Keratinocyte (primary cell): ENCODE results near the gene EPHA10. TPM values are rescaled to one million over a fixed set of nuclear protein-coding genes. Genes with fewer than 3 reads are reported as not detected.

Experiments used
- DNase-seq: peaks from one replicate; pipeline ENCODE4 v3.0.0-alpha.2; 2011; ENCODE audit warnings: low read depth, missing footprints, low spot score
- FAIRE-seq: peaks from 2 replicates; lab custom pipeline; 2011; peaks lifted over from hg19 to GRCh38; lab: Jason Lieb, UNC
- H2AFZ ChIP-seq: 2 replicates; pipeline ENCODE4 v1.6.0; 2012; ENCODE audit warnings: low read length, control low read depth, inconsistent platforms; ENCODE audit not compliant: control insufficient read depth
- H3K27ac ChIP-seq: 2 replicates; pipeline ENCODE4 v1.5.1; 2011; ENCODE audit warnings: low read length; ENCODE audit not compliant: control insufficient read depth, insufficient read depth
- H3K27me3 ChIP-seq: 3 replicates; pipeline ENCODE4 v1.6.0; 2011; ENCODE audit warnings: low read length; ENCODE audit not compliant: control insufficient read depth, insufficient read depth; ENCODE audit errors: extremely low read depth
- H3K36me3 ChIP-seq, 2 experiments: 2 replicates in 1 of 2; 3 replicates in 1 of 2; pipeline ENCODE4 v1.5.1; 2011; ENCODE audit warnings: low read length in 2 of 2, mild to moderate bottlenecking in 1 of 2; ENCODE audit not compliant: control insufficient read depth in 2 of 2, insufficient read depth in 2 of 2; ENCODE audit errors: extremely low read depth in 1 of 2
- H3K4me1 ChIP-seq: 3 replicates; pipeline ENCODE4 v1.5.1; 2011; ENCODE audit warnings: low read length; ENCODE audit not compliant: control insufficient read depth, insufficient read depth; ENCODE audit errors: extremely low read depth
- H3K4me2 ChIP-seq: 3 replicates; pipeline ENCODE4 v1.6.0; 2011; ENCODE audit warnings: low read depth, low read length; ENCODE audit not compliant: control insufficient read depth, insufficient read depth; ENCODE audit errors: extremely low read depth
- H3K4me3 ChIP-seq, 3 experiments: fragments of 200-600 bp in 1 of 3; sonication (generic) in 1 of 3; 2 replicates in 2 of 3; 3 replicates in 1 of 3; pipeline ENCODE4 v1.5.1; 2011 to 2016; ENCODE audit warnings: low read length in 3 of 3, mild to moderate bottlenecking in 3 of 3, control low read depth in 2 of 3, inconsistent platforms in 1 of 3, low read depth in 1 of 3, mixed read lengths in 1 of 3, mixed run types in 1 of 3, moderate library complexity in 1 of 3; ENCODE audit not compliant: control insufficient read depth in 2 of 3, insufficient read depth in 2 of 3; ENCODE audit errors: extremely low read depth in 1 of 3
- H3K79me2 ChIP-seq: 2 replicates; pipeline ENCODE4 v1.6.0; 2012; ENCODE audit warnings: low read length; ENCODE audit not compliant: control insufficient read depth, insufficient read depth
- H3K9ac ChIP-seq: 3 replicates; pipeline ENCODE4 v1.6.0; 2011; ENCODE audit warnings: low read length; ENCODE audit not compliant: control insufficient read depth, insufficient read depth; ENCODE audit errors: extremely low read depth
- H3K9me1 ChIP-seq: 3 replicates; pipeline ENCODE4 v1.6.0; 2011; ENCODE audit warnings: low read length; ENCODE audit not compliant: control insufficient read depth, insufficient read depth; ENCODE audit errors: extremely low read depth
- H3K9me3 ChIP-seq: 2 replicates; pipeline ENCODE4 v1.5.1; 2012; ENCODE audit warnings: low read depth, low read length; ENCODE audit not compliant: control insufficient read depth
- H4K20me1 ChIP-seq: 3 replicates; pipeline ENCODE4 v1.6.0; 2011; ENCODE audit warnings: low read length; ENCODE audit not compliant: control insufficient read depth, insufficient read depth; ENCODE audit errors: extremely low read depth
- CTCF ChIP-seq, 3 experiments: IDR thresholded peaks in 1 of 3; conservative IDR thresholded peaks in 1 of 3; optimal IDR thresholded peaks in 1 of 3; 2 replicates in 2 of 3; 3 replicates in 1 of 3; pipeline versions ENCODE3 to v1.5.1; 2011; ENCODE audit warnings: low read length in 3 of 3, mild to moderate bottlenecking in 3 of 3, moderate library complexity in 2 of 3, control low read depth in 1 of 3, inconsistent platforms in 1 of 3; ENCODE audit not compliant: insufficient read depth in 2 of 3; ENCODE audit errors: extremely low read depth in 1 of 3
- EZH2 ChIP-seq: IDR thresholded peaks from one replicate; pipeline ENCODE4 v1.6.1; 2012; ENCODE audit warnings: inconsistent platforms, mild to moderate bottlenecking, low read length, moderate library complexity
- dilution Hi-C: fragments of 300-500 bp; cut with MboI; formaldehyde crosslinking; loops from one replicate; pipeline ENCODE4 v1.7.0; 2020; ENCODE audit warnings: low sequenced_read_pairs; ENCODE audit not compliant: extremely low pct_ligation_motif_present
- polyA plus RNA-seq, 5 experiments: library from polyadenylated mRNA; depleted of rRNA in 3 of 5; stranded (reverse) in 3 of 5; stranded (forward) in 1 of 5; unstranded in 1 of 5; fragments of >200 nt; gene quantifications; 1 replicate in 1 of 5; 2 replicates in 3 of 5; 3 replicates in 1 of 5; pipeline versions ENCODE4 v1.2.1 to v1.2.3, GENCODE V29; 2011 to 2012; ENCODE audit warnings: missing spikeins in 2 of 5, low read depth in 1 of 5, low replicate concordance in 1 of 5

EPHA10 gene
- polyA plus RNA-seq, 1 donor (not counting 4 experiments of a cell fraction or from before 2014, with no cell fraction given) = not detected

GRCh38 chr1:37703061-37703460 is 61.9 kb downstream of the EPHA10 start:
- dilution Hi-C loops = no loop called here
- peaks cover 3% of the 10 kb centered on the region for H3K79me2 ChIP-seq

GRCh38 chr1:37701051-37701450 is 63.9 kb downstream of the EPHA10 start:
- H3K4me2 ChIP-seq = no peak overlapping the region
- H2AFZ ChIP-seq = no peak overlapping the region
- FAIRE-seq (no peak), DNase-seq (no peak)
- no peak overlapping the region for H3K4me3 ChIP-seq
- TF ChIP-seq EZH2 = no peak
- TF ChIP-seq CTCF (optimal IDR thresholded peaks at IDR 0.05 in 1 of 3, IDR thresholded peaks at IDR 0.05 in 1 of 3, conservative IDR thresholded peaks at IDR 0.05 in 1 of 3; ENCODE audit: extremely low read depth in 1 of 3, insufficient read depth in 2 of 3, low read length in 3 of 3) = no peak
- peaks cover 9 to 39% of the 10 kb centered on the region in 2 experiments for H3K36me3 ChIP-seq
- no peaks in the 10 kb centered on the region for H3K9me1 ChIP-seq
- H3K27ac ChIP-seq = no peak overlapping the region
- dilution Hi-C loops = no loop called here
- H3K79me2 ChIP-seq = peaks cover 3% of the 10 kb centered on the region
- H3K4me1 ChIP-seq = no peaks in the 10 kb centered on the region
- H3K9me3 ChIP-seq = no peaks in the 10 kb centered on the region
- no peak overlapping the region for H3K9ac ChIP-seq
- H4K20me1 ChIP-seq = no peaks in the 10 kb centered on the region
- no peaks in the 10 kb centered on the region for H3K27me3 ChIP-seq

More at GRCh38 chr1:37703061-37703460, 61.9 kb downstream of the EPHA10 start:
- no peak overlapping the region for H3K4me3 ChIP-seq
- H3K9ac ChIP-seq = no peak overlapping the region
- FAIRE-seq (no peak), DNase-seq (no peak)
- no peak overlapping the region for H3K27ac ChIP-seq
- H3K27me3 ChIP-seq = no peaks in the 10 kb centered on the region
- no peaks in the 10 kb centered on the region for H3K4me1 ChIP-seq
- no peak overlapping the region for H3K4me2 ChIP-seq
- H4K20me1 ChIP-seq = no peaks in the 10 kb centered on the region
- no peaks in the 10 kb centered on the region for H3K9me1 ChIP-seq
- no peaks in the 10 kb centered on the region for H3K9me3 ChIP-seq
- no peak overlapping the region for H2AFZ ChIP-seq
- peaks cover 8 to 37% of the 10 kb centered on the region in 2 experiments for H3K36me3 ChIP-seq
- TF ChIP-seq EZH2 (no peak), CTCF (optimal IDR thresholded peaks at IDR 0.05 in 1 of 3, IDR thresholded peaks at IDR 0.05 in 1 of 3, conservative IDR thresholded peaks at IDR 0.05 in 1 of 3; ENCODE audit: extremely low read depth in 1 of 3, insufficient read depth in 2 of 3, low read length in 3 of 3) (no peak)
